KBM-7 (cell line): ENCODE results near the gene FAM229A.
A peak's percentile ranks its signal among the peaks of the same experiment; 100 is the strongest.
"Not testable (repeated sequence)": the region's sequence is repeated elsewhere in the genome, so short reads cannot be mapped to it uniquely, and the experiment has no call there.

Source experiments
- DNase-seq: peaks from one replicate; pipeline ENCODE4 v3.0.0-alpha.2; 2015
- in situ Hi-C: fragments of 300-500 bp; cut with MboI; formaldehyde crosslinking; loops from 2 replicates; pipeline ENCODE4 v1.14.3; 2020; ENCODE audit warnings: low sequenced_read_pairs, low pct_unique_long_range_greater_than_20kb, mixed read lengths

FAM229A gene

DNA sequence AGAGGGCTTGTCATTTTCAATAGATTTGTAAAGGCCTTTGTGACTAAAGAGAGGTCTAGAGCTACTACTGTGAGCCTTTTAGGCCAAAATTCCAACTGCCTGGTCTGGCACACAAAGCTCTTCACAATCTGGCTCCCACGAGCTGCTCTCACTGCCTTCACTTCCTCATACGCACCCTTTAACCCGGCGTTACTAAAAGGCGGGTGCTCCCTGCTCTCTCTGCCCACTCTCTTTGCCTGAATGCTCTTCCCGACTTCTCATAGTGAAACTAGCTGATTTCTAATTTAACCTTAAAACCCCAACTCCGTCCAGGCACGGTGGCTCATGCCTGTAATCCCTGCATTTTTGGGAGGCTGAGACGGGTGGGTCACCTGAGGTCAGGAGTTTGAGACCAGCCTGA, 17.8 kb upstream of the FAM229A start:
- no peak for DNase-seq
- in situ Hi-C loops: no loop called here

GRCh38 chr1:32377541-32378220, 15.4 kb upstream of the FAM229A start:
- DNase-seq: no peak
- in situ Hi-C loops: no loop called here

DNA sequence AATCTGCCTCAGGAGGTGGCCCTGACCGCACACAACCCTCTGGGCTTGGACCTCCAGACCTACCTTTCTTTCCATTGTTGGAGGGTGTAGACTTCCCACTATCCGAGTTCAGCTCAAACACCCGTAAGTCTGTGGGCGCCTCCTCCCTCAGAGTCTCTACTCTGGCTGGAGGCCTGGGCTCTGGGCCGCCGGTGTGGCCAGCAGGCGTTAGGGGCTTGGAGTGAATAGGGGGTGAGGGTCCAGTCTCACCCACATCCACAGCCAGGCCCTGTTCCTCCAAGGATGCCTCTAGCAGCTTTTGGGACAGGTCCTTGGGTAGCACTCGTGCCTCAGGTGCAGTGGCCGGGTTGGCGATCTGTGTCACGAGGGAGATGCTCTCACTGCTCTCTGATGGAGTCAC, 13.9 kb upstream of the FAM229A start:
- in situ Hi-C loops: no loop called here
- no peak for DNase-seq

GRCh38 chr1:32373996-32374592, 11.8 kb upstream of the FAM229A start:
- in situ Hi-C loops: no loop called here

DNA sequence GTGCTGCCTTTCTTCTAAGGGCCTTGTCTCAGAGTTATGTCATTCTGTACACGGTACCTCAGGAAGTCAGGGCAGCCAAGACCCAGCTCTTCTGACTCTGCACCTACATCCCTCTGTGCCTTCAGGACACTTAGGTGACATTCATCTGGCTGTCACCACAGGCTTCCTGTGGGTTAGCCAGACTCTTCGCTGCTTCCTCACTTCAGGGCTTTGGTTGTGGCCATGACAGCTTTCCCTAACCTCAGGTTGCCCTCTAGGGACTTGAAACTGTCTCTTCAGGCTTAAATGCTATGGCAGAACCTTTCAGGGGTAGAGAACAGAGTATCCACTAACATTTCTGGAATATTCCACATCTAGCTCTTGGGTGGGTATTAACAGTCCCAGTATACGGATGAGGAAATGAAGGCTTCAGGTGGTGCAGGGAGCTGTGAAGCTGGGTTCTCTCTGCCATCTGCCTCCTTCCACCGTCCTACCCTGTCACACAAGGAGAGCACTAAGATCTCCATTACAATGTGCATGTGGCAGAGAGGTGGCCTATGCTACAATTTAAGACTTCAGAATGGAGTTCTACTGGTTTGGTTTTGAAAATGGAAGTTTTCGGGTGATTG, 10.0 kb upstream of the FAM229A start:
- in situ Hi-C loops: no loop called here
- DNase-seq: peak; percentile 86

More at GRCh38 chr1:32373996-32374592, 11.8 kb upstream of the FAM229A start:
- DNase-seq: no peak

GRCh38 chr1:32367912-32368635, 5.8 kb upstream of the FAM229A start:
- DNase-seq: no peak
- in situ Hi-C loops: no loop called here

- no peak for DNase-seq
- in situ Hi-C loops: no loop called here
Observed at GRCh38 chr1:32365445-32365844, 3.2 kb upstream of the FAM229A start.

GRCh38 chr1:32364836-32365235, 2.6 kb upstream of the FAM229A start:
- in situ Hi-C loops: no loop called here
- DNase-seq: no peak

- no peak for DNase-seq
- in situ Hi-C loops: no loop called here
Observed at GRCh38 chr1:32363713-32364112, 1.4 kb upstream of the FAM229A start.

GRCh38 chr1:32361674-32362473, 411 bp downstream of the FAM229A start:
- in situ Hi-C loops: no loop called here

DNA sequence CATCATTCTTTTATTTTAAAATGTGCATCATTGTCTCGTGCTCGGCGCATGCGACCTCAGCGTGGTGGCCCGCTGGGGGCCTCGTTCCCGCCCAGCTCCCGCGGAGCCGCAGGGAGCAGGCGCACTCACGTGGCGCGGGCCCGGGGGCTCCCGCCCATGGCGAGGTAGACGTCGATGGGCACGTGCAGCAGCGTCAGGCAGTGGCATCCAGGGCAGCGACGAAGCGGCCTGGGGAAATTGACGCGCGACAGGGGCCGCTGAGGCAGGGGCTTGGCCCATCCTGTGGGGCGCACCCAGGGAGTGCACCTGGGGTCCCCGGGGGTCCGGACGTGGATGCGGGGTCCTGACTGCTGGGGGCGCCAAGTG, 994 bp downstream of the FAM229A start:
- in situ Hi-C loops: no loop called here
- no peak for DNase-seq

More at GRCh38 chr1:32361674-32362473, 411 bp downstream of the FAM229A start:
- DNase-seq: no peak

DNA sequence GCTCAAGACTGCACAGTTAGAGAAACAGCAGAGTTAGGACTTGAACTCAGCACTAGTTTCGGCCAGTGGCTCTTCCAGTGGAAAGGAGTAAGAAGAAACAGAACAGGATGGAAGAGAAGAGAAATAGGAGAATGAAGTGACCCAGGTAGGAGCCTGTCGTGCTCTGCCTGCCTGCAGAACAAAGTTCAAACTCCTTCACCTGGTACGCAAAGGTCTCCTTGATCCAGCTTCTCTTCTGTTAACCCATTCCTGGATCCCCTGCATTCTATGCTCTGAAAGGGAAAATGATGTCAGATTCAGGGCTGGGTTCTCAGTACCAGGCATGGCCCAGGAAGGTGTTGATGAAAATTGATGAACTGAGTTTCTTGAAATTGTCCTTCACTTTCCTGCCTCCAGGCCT, 3.9 kb downstream of the FAM229A start:
- in situ Hi-C loops: no loop called here
- DNase-seq: no peak

DNA sequence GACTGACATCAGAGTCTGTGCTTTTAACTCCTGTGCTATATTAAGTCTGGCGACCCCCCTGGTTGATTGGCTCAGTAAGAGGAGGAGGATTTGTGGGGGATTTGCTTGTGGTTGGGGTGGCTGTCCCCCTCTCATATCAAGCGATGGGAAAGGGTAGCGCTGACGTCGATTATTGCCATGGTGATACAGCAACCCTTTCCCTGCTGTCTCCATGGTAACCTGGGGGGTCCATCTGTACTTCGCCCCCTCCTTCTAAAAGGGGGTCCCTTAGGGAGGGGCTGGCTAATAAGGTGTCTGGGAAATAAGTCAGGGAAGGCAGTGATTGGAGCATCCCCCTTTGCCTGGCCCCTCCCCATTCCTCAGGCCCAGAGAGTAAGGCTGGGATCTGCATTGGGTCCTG, 4.7 kb downstream of the FAM229A start:
- no peak for DNase-seq

GRCh38 chr1:32356478-32356877, 5.8 kb downstream of the FAM229A start:
- in situ Hi-C loops: no loop called here
- no peak for DNase-seq

More for the DNA sequence above, 4.7 kb downstream of the FAM229A start:
- in situ Hi-C loops: no loop called here

GRCh38 chr1:32355778-32356177, 6.5 kb downstream of the FAM229A start:
- DNase-seq, in situ Hi-C loops: not testable (repeated sequence)

DNA sequence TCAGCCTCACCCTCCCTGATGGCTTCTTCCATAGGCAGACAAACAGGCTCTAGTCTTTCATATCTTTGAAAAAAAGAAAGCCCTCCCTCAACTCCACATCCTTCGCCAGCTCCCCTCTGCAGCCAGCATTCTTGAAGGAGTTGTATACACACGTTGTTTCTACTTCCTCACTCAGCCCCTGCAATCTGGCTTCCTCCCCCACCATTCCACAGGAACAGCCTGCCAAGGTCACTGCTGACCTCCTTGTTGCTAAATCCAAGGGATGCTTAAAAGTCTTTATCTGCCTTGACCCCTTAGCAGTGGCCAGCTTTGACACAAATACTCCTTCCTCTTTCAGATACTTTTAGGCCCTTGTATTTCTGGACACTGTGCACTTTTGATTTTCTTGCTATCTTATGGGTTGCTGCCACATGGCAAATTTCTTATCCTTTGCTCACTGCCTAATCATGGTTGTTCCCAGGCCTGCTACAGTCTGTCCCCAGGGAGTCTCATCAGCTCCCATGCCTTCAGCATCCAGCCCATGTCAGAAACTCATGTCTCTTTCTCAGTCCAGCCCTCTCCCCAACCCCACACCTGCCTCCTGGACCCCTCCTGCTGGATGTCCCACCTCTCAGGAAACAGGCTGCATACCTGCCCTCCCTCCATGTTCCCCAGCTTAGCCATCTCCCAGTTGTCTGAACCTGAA, 8.3 kb downstream of the FAM229A start:
- in situ Hi-C loops: no loop called here
- peak; percentile 30 for DNase-seq

DNA sequence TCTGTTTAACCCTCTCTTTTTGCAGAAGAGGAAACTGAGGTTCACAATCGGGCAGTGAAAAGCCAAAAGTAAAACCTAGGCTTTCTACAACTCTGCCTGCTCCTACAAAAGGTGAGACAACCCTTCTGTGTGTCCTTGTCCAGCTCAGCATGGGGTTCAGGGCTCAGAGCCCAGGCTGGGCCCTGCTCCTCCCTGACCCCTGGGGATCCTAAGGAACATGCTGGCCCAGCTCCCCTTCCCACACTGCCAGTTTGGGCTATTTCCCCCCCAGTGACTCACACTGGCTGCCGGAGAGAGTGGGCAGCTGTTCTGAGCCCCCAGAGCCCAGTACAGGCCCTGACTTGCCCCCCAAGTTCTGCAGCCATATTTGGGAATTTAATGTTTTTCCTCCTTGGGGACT, 8.9 kb downstream of the FAM229A start:
- in situ Hi-C loops: no loop called here
- DNase-seq: no peak

GRCh38 chr1:32352831-32353383, 9.4 kb downstream of the FAM229A start:
- in situ Hi-C loops: no loop called here
- no peak for DNase-seq
